HG03097 (cell line): ENCODE data around the gene MYB.

Experiments used
- ATAC-seq: cut with Tn5 transposase; IDR thresholded peaks from one replicate; pipeline ENCODE4 v1.9.1; 2021; ENCODE audit not compliant: unreplicated experiment, low FRiP score

The MYB gene

DNA sequence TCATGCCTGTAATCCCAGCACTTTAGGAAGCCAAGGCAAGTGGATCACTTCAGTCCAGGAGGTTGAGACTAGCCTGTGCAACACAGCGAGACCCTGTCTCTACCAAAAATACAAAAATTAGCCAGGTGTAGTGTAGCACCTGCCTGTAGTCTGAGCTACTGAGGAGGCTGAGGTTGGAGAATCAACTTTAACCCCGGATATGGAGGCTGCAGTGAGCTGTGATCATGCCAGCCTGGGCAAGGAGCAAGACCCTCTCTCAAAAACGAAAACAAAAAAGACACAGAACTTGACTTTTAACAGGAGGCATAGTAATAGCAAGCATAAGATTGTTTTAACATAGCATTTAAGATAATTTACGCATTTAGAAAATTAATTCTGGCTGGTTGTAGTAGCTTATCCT, 32.5 kb downstream of the MYB start:
- ATAC-seq = no peak

- ATAC-seq = no peak
Observed at GRCh38 chr6:135215160-135215559, 34.1 kb downstream of the MYB start.

DNA sequence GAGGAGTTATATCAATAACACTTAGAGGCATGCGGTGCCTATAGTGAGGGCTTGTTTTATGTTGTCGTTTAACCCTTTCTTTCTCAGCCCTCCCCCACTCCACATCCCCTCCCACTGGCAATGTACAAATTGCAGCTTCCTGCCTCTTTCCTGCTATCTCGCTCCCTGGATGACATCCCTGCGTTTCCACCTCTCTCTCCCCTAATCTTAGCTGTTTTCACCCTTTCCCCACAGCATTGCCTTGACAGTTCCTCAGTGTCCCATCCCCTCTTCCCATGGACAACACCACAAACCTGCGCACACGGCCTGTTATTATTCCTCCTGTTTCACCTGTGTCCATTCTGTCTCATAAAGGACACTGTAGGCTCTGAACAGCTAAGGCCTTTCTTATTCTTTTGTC, 34.5 kb downstream of the MYB start:
- ATAC-seq = no peak

DNA sequence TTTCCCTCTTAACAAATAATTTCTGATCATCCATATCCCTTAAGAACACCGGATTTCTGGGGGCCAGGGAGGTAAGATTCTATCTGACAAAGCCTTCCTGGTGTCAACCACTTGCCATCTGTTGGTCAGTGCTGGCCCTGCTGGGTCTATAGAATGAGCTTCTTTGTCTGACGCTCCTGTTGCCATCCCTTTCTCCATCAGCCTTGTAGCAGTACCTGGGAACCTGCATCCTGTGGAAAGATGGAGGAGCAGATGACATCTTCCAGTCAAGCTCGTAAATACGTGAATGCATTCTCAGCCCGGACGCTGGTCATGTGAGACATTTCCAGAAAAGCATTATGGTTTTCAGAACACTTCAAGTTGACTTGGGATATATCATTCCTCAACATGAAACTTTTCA, 36.6 kb downstream of the MYB start:
- ATAC-seq = no peak

GRCh38 chr6:135219346-135219745, 38.2 kb downstream of the MYB start:
- ATAC-seq = no peak

DNA sequence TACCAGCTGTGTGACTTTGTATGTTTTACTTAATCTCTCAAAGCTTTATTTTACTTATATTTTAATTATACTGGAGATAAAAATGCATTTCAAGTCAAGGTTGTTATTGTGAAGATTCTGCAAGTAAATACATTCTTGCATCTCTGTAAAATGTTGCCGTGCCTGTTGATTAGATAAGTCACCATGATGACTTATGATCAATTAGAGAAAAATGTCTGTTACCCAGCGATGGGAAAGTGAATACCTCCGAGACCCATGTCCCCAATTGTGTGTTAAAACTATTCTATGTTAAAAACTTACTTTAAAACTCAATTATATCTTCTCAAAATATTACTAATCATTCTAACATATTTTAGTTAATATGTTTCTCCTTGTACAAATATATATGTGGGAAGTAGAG, 39.9 kb downstream of the MYB start:
- no peak for ATAC-seq

- no peak for ATAC-seq
Observed at GRCh38 chr6:135221505-135221904, 40.4 kb downstream of the MYB start.

DNA sequence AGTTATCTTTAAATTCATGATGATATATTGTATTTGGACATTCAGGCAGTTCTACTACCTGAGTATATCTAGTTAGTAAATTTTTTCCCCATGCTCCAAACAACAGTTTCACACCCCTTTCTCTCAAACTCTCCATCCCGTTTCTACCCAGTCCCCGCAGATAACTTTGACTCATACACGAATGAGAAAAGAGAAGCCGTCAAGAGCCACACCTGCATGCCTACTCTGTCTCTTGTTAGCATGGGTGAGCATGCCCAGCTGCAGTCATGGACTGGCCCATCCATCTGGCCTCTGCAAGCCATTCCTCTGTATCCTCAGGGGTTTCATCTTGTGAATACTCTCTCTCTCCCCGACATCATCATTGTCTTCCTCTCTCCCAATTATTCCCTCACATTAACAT, 41.5 kb downstream of the MYB start:
- no peak for ATAC-seq

GRCh38 chr6:135224037-135224647, 43.0 kb downstream of the MYB start:
- no peak for ATAC-seq

GRCh38 chr6:135225911-135226310, 44.8 kb downstream of the MYB start:
- no peak for ATAC-seq

- ATAC-seq = peak; percentile 58
Observed at GRCh38 chr6:135226537-135226936, 45.4 kb downstream of the MYB start.

DNA sequence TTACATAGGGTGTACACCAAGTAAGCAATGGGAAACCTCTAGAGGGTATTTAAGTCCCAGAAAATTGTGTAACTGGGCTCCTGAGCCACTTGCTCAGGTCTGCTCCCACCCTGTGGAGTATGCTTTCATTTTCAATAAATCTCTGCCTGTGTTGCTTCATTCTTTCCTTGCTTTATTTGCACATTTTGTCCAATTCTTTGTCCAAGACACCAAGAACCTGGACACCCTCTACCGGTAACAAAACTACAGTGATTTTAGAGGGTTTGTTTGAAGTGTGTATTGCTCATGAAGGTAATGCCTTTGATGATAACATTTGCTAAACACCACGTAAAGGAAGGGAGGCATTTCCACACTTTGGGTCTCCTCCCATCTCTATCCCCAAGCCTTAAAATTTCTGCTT, 46.2 kb downstream of the MYB start:
- no peak for ATAC-seq

DNA sequence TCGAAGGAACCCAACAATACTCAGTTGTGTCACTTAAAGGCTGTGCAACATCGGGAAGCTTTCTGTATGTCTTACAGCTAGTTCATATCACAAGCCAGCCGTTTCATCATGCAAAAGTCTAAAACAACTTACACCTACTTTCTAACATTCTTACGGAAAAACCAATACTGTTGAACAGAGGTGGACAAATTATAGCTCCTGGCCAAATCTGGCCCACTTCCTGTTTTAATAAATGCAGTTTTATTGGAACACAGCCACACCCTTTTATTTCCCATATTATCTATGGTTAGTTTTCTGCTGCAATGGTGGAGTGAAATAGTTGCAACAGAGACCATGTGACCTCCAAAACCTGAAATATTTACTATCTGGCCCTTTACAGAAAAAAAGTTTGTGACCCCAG, 46.6 kb downstream of the MYB start:
- no peak for ATAC-seq

GRCh38 chr6:135228486-135228885, 47.4 kb downstream of the MYB start:
- ATAC-seq = no peak

- ATAC-seq = no peak
Observed at GRCh38 chr6:135229996-135230395, 48.9 kb downstream of the MYB start.

DNA sequence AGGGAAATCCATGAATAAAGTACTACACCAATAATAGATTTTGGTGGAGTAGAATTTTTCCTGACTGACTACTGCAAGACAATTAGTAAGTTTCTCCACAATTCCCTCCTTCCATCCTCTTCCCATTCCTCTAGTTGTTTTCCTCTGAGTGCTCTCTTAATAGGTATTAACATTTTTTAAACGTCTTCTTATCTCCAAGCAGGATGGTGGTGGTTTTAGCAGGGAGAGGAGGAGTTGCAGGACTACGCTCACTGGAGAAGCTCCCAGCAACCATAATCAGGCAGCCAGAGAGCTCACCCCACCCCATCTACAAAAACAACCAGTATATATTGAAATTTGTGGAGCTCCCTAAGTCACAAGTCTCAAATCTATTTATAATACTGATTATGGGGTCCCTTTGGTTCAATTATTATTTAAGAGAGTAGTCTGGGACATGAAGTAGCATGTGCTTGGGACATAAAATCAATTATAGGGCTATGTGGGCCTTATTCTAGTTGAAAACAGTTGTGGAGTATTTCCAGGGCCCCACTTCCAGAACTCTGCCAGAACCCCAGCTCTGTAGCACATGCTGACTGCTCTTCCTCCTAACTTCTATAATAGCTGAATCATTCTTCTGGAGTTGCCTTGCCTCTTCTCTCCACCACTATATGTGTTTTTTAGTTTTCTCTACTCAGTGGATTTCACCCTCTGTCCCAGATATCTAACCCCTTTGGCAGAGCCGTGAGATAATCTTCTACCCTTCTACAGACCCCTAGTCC, 49.8 kb downstream of the MYB start:
- no peak for ATAC-seq

GRCh38 chr6:135231469-135231844, 50.3 kb downstream of the MYB start:
- ATAC-seq = peak; percentile 34

- ATAC-seq = no peak
Observed at GRCh38 chr6:135233686-135234491, 52.8 kb downstream of the MYB start.

DNA sequence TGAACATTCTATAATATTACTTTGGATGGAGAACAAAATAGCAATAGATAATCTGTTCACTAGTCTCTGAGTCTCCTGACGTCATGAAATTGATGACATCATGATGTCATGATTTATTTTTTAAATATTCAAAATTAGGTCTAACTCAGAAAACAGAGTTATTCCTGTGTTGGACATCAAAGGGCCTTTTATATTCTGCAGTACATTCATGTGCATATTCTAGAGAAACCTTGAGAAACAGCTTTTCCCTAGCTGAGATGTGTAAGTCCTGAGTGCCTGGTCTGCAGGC, 53.3 kb downstream of the MYB start:
- no peak for ATAC-seq

DNA sequence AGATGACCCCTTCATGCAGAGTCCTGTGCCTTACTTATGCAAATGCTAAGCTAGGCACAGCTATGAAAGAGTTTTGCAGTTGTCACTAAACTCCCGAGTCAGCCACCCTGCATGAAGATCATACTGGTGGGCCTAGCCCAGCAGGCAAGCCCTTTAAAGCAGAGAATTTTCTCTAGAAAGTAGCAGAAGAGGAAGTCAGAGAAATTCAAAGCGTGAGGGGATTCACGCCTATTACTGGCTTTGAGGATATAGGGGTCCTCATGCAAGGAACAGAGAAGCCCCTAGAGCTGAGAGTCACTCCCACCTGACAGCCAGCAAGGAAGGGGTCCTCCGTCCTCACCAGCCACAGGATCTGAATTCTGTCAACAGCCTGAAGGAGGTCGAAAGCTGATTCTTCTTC, 54.6 kb downstream of the MYB start:
- ATAC-seq = no peak

DNA sequence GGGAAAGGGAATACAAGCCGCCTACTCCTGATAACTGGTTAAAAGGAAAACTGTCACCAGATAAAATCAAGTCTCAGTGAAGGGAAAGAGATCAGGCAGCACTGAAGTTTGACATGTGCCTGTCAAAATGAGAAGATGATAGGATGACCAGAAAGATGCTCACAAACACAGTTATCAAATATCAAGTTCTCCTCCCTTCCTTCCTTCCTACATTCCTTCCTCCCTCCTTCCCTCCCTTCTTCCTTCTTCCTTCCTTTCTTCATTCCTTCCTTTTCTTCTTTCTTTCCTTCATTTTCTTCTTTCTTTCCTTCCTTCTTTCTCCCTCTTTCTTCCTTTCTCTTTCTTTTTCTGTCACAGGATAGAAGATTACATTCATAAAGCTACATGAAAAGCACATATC, 55.2 kb downstream of the MYB start:
- no peak for ATAC-seq

- ATAC-seq = no peak
Observed at GRCh38 chr6:135236732-135237131, 55.6 kb downstream of the MYB start.
